Keratinocyte (primary cell): ENCODE measurements around the gene CMIP.

Experiments
- EZH2 ChIP-seq: IDR thresholded peaks from one replicate; pipeline ENCODE4 v1.6.1; 2012; ENCODE audit warnings: inconsistent platforms, mild to moderate bottlenecking, low read length, moderate library complexity
- TF ChIP-seq, protein P1 (sequence below), 3 experiments: IDR thresholded peaks in 1 of 3; conservative IDR thresholded peaks in 1 of 3; optimal IDR thresholded peaks in 1 of 3; 2 replicates in 2 of 3; 3 replicates in 1 of 3; pipeline versions ENCODE3 to v1.5.1; 2011; ENCODE audit warnings: low read length in 3 of 3, mild to moderate bottlenecking in 3 of 3, moderate library complexity in 2 of 3, control low read depth in 1 of 3, inconsistent platforms in 1 of 3; ENCODE audit not compliant: insufficient read depth in 2 of 3; ENCODE audit errors: extremely low read depth in 1 of 3

DNA sequence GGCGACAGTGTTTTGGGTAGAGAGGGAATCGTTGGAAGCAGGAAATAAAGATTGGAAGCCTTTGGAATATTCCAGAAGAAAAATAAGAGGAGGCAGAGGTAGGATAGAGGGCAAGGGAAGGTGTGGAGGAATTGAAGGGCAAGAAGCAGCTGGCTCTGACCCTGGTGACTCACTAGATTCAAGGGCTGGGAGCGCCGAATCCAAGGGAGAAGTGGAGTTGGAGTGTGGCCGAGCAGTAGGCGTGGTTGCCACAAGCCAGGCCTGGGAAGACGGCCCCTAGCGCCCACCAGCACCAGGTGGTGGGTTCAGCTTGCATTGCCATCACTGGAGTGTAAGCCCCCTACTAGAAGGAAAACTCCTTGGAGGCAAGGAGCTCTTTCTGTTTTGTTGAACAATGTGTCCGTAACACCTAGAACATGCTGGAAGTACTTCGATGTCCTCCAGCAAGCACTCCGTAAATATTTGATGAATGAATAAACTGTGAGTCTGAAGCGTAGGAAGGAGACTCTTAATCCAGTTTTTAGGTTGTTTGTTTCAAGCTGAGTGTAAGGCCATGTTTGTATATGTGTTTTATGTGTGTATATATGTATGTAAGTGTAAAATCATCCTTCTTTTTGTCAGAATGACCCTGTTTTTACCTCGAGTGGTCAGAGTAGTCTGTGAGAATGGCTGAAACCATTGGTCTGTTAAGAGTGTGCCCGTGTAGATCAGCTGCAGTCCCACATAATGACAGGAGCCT, 139.5 kb downstream of the CMIP start:
- TF ChIP-seq, protein P1, sequence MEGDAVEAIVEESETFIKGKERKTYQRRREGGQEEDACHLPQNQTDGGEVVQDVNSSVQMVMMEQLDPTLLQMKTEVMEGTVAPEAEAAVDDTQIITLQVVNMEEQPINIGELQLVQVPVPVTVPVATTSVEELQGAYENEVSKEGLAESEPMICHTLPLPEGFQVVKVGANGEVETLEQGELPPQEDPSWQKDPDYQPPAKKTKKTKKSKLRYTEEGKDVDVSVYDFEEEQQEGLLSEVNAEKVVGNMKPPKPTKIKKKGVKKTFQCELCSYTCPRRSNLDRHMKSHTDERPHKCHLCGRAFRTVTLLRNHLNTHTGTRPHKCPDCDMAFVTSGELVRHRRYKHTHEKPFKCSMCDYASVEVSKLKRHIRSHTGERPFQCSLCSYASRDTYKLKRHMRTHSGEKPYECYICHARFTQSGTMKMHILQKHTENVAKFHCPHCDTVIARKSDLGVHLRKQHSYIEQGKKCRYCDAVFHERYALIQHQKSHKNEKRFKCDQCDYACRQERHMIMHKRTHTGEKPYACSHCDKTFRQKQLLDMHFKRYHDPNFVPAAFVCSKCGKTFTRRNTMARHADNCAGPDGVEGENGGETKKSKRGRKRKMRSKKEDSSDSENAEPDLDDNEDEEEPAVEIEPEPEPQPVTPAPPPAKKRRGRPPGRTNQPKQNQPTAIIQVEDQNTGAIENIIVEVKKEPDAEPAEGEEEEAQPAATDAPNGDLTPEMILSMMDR (optimal IDR thresholded peaks at IDR 0.05 in 1 of 3, IDR thresholded peaks at IDR 0.05 in 1 of 3, conservative IDR thresholded peaks at IDR 0.05 in 1 of 3; ENCODE audit: extremely low read depth in 1 of 3, insufficient read depth in 2 of 3, low read length in 3 of 3) = peak in 1 of 3 experiments; percentile 26
- TF ChIP-seq EZH2 = no peak
